Right lobe of liver (tissue), 4 donors: ENCODE data around the gene AFAP1.

Source experiments
- CTCF ChIP-seq, 4 donors: fragments of 200-600 bp in 3 of 4; fragments of 450-650 bp in 1 of 4; IDR thresholded peaks; one replicate each; pipeline versions ENCODE4 v1.5.1 to v1.8.0; 2016 to 2022; ENCODE audit warnings: antibody characterized with exemption in 4 of 4, mild to moderate bottlenecking in 2 of 4
- POLR2A ChIP-seq: fragments of 450-650 bp; IDR thresholded peaks from one replicate; pipeline ENCODE4 v1.6.1; 2017; ENCODE audit warnings: antibody characterized with exemption, mild to moderate bottlenecking
- donor health status: DM: no; HTN: no; CAD: no.
- donor health status: DM: no; HTN: no; CAD: no.
- donor health status: DM: no; HTN: yes; CAD: no.

- TF ChIP-seq CTCF (IDR thresholded peaks at IDR 0.05): no peak
- TF ChIP-seq POLR2A: no peak
Observed at GRCh38 chr4:7808752-7809151, 130.9 kb downstream of the AFAP1 start.
